ENCODE data around the gene FEN1.

FEN1 gene

GRCh38 chr11:61797263-61797944 is 4.7 kb downstream of the FEN1 start:
- peak; percentile 59 for DNase-seq

DNA sequence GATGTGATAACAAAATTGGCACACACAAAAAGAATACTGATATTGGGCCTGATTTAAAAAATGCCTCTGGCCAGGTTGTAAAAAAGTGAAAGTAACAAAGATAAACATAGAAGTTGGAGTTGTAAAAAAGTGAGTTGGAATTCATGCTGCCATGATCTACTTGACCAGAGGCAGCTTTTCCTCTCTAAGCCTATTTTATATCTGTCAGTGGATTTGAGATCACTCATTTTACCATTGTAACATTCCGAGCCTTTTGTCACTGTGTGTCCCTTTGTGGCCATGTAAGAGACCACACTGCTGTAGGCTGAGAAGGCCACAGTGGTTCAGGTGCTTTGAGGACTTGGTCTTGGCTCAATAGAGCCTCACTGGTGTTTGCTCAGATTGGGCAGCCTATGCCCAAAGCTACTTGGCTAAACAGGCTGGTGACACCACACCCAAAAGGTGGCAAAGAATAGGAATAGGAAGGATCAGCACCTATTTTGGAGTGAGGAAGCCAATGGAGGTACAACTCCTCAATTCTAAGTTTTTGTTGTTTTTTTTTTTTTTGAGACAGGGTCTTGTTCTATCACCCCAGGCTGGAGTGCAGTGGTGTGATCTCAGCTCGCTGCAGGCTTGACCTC is 7.1 kb downstream of the FEN1 start:
- DNase-seq, result no peak

GRCh38 chr11:61800331-61801281 is 7.9 kb downstream of the FEN1 start:
- DNase-seq, result no peak

- no peak for DNase-seq
Measured at GRCh38 chr11:61802605-61803004, 9.9 kb downstream of the FEN1 start.

- no peak for DNase-seq
Measured at GRCh38 chr11:61803889-61804647, 11.4 kb downstream of the FEN1 start.

GRCh38 chr11:61805146-61805545 is 12.4 kb downstream of the FEN1 start:
- no peak for DNase-seq

DNA sequence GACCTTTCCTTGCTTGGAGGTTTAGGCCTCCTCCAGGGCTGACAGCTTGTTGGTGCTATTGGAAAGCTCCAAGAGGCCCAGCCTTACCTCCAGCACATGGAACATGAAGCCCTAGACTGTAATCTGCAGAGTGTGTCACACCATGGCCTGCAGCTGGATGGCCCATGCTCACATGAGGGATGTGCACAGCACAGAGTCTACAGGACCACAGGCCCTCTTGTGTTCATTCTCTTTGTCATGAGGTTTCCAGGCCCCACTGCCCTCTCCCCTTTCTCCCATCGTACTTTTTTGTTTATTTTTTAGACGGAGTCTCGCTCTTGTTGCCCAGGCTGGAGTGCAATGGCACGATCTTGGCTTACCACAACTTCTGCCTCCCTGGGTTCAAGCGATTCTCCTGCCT is 14.1 kb downstream of the FEN1 start:
- DNase-seq, result no peak

GRCh38 chr11:61810671-61811175 is 18.0 kb downstream of the FEN1 start:
- no peak for DNase-seq

GRCh38 chr11:61811831-61812230 is 19.1 kb downstream of the FEN1 start:
- DNase-seq, result no peak

GRCh38 chr11:61812736-61813411 is 20.2 kb downstream of the FEN1 start:
- no peak for DNase-seq

- no peak for DNase-seq
Measured at GRCh38 chr11:61814247-61814957, 21.7 kb downstream of the FEN1 start.

- peak; percentile 56 for DNase-seq
Measured at GRCh38 chr11:61814958-61815789, 22.5 kb downstream of the FEN1 start.

DNA sequence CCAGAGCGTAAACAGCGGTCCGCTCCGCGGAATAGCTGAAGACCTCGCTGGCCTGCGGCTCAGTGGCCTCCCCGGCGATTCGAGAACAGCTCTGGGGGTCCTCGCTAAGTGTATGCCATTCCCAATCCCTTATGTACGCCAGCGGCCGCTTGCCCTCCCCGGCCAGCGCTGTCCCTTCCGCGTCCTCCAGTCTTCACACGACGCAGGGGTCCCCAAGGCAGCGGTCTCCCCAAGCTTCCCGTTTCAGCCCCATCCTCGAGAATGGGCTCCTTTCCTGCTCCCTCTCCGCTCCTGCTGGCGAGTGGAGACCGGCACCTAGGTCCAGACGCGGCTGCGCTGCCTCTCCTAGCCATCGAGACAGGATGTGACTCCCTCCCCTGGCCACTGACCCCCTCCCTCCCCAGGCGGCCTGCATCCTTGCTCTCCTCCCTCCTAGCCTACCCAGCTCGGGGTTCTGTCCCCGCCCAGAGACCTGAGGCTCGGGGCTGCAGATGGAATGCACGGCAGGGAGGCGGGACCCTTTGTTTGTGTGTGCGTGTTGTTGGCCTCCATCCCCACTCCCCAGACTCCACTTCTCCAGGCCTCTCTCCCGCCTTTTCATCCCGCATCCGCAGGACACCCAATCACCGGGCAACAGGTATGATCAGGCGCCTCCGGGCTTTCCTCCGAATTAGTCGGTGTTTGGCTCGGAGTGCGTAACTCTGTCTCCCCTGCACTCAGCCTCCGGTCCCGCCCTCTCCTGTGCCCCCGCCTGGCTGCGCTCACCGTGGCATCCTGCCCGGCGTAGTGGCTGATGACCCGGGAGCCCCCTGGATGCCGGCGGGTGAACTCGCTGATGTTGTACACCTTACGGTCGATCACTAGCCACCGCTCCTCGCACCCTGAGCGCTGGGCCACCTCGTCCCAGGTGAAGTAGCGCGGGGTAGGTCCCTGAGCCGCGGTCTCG is 23.4 kb downstream of the FEN1 start:
- peak; percentile 59 for DNase-seq

DNA sequence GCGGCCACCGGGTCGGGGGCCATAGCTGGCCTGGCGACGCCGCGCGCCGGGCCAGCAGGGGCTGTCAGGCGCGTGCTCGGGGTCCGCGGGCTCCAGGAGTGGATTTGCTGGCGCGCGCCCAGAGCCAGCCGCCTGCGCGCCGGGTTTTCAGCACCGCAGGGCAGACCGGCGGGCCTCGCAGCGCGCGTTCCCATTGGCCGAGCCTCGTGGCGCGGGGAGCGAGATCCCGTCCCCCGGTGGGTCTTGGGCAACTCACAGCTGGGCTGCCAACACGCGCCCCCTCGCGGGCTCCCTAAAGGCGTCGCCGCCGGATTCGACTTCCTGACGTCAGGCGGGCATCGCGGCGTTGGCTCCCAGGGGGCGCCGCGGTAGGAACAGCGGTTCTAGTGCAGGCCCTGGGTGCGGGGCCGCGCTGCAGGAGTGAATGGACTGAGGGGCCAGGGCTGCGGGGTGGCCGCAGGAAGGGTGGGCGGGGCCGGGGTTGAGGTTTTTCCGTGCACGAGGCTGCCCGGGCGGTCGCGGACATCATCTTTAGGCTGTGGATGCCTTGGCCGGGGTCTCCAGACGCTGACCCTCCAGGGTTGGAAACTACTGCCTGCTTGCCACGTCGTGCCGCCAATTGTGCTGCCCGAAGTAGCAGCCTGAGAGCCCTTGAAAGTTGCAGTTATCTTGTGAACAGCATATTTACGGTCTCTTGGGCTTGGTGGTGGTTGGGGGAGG is 24.2 kb downstream of the FEN1 start, which contains the start of gene FADS1:
Gene FADS1 (minus strand): TSS at position 268 of the 720 bp plus-strand sequence. CDS start 74 bp downstream, at position 194.
- DNase-seq, result peak; percentile 75

GRCh38 chr11:61817471-61818202 is 24.9 kb downstream of the FEN1 start:
- DNase-seq, result no peak

GRCh38 chr11:61820174-61820573 is 27.5 kb downstream of the FEN1 start:
- DNase-seq, result no peak

GRCh38 chr11:61826930-61827570 is 34.3 kb downstream of the FEN1 start:
- DNase-seq, result no peak

Data from T-helper 9 cell (primary cell).